A204.1 (cell line): Measurements from ENCODE around the gene EXT2.

Experiments
- FAIRE-seq: peaks from 2 replicates; lab custom pipeline; 2012; peaks lifted over from hg19 to GRCh38; lab: Jason Lieb, UNC

Gene EXT2

DNA sequence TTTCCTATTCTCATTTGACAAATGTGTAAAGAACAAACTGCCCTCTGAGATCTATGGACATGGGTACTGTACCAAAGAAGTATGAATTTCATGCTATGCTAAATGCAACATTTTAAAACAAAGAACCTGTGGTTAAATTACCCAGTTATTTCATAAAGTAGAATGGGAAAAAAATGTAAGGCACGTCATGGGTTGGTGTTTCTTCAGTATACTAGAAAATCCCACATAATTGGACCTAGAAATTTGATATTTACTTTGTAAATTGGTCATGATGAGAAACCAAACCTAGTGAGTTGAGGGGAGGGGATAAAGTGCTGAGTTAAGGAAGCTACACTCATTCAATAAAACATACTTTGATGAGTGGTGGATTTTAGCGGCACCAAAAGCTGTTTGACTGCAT is 110.4 kb downstream of the EXT2 start:
- no peak for FAIRE-seq

GRCh38 chr11:44207292-44207691 is 111.8 kb downstream of the EXT2 start:
- FAIRE-seq, result no peak

- no peak for FAIRE-seq
Observed at GRCh38 chr11:44208976-44209603, 113.6 kb downstream of the EXT2 start.

DNA sequence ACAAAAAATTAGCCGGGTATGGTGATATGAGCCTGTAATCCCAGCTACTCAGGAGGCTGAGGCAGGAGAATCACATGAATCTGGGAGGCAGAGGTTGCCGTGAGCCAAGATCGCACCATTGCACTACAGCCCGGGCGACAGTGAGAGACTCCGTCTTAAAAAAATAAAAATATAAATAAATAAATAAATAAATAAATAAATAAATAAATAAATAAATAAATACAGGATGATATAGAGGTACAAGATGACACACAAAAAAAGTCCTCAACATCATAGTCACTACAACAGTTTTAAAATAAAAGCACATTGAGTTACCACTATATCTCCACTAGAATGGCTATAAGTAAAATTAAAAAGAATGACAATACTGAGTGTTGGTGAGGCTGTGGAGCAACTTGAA is 116.7 kb downstream of the EXT2 start:
- FAIRE-seq, result no peak

GRCh38 chr11:44213148-44213547 is 117.7 kb downstream of the EXT2 start:
- FAIRE-seq, result no peak

- no peak for FAIRE-seq
Observed at GRCh38 chr11:44217432-44217831, 122.0 kb downstream of the EXT2 start.

DNA sequence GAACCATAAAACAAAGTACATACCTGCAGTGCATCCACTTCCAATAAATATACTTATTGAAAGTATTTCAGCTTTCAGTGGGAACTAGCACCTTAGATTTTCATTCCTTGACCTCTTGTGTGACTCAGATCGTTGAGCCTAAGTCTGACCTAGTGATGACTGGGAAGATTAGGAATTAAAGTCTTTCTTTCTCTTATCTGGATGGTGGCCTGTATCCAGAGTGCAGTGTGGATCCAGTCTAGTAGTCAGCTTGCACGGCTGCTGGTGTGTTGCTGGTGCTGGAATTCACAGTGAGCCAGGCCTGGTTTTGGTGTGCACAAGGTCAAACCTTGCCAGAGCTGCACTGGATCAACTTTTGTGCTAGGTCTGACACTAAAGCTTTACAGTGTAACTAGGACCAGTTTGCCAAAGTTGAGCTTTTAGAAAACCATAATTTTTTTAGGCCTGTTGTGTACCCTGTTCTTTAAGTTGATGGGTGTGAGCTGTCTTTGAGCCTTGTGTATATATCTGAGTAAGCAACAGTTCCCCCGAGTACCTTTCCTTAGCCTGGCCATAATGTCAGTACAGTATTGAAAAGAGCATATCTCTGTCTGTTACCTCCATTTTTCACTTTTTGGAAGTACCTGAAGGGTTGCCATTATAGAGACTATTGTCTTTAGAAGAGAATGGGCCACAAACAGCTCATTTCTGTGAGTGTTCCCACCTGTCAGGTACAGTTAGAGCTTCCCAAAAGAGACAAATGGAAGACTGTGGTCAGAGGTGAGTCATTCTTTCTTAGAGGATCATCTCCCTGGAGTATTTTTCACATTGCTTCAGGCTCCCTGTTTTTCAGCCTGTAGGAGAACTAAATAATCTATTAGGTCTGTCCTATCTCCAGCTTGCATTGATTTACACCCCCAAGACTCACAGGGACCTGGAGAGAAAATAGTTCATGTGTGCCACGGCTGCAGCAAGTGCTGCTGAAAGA is 124.6 kb downstream of the EXT2 start:
- no peak for FAIRE-seq

GRCh38 chr11:44221456-44221855 is 126.0 kb downstream of the EXT2 start:
- no peak for FAIRE-seq

- FAIRE-seq, result no peak
Observed at GRCh38 chr11:44221992-44222391, 126.5 kb downstream of the EXT2 start.

DNA sequence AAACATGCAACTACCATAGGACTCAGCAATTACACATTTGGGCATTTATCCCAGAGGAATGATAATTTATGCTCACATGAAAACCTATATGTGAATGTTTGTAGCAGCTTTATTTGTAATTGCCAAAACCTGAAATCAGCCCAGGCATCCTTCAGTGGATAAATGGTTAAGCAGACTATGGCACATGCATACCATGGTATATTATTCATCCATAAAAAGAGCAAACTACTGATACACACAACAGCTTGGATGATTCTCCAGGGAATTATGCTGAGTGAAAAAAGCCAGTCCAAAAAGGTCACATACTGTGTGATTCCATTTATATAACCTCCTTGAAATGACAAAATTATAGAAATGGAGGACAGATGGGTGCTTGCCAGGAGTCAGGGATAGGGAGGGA is 127.8 kb downstream of the EXT2 start:
- FAIRE-seq, result no peak

DNA sequence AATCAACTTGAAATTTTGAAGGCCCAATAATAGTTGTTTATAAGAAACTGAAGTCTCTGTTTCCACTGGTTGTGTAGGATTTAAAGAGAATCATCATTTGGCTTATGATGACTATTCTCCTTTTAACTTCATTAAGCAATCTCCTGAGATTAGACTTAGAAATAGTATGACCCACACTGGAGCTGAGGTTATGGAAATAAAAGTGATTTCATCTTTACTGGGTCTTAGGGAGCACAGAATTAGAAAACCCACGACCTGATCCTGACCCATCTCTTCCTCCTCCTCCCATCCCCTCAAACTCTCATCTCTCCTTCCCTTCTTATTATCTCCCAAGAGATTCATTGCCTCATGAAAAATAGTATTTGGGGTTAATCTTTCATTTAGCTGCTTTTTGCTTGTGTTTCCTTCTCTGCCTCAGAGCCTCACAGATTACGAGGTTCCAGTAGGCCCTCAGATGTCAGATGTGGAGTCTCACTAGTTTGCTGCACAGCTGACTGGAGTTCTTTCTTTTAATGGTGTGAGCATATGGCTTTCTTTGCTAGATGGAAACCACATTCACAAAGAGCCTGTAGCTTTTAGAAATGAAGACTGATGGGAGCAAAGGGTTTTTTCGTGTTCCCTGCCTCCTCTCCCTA is 129.5 kb downstream of the EXT2 start:
- FAIRE-seq, result no peak

DNA sequence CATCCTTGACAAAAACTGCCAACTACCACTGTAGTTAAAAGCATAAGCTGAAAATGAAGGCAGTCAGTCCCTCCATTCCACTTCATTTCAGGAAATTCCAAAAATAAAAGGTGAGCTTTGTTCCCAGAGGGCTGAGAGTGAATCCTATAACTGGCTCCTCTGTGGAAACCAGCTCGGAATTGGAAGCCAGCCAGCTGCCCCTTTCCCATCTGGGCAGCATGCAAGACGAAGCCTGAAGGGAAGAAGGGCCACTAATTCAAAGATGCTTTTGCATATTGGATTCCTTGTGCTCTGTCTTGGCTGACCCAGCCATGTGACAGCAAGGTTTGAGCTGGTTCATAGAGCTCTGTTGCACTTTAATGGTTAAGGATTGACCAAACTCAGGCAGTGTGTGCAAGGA is 131.0 kb downstream of the EXT2 start:
- FAIRE-seq, result no peak

DNA sequence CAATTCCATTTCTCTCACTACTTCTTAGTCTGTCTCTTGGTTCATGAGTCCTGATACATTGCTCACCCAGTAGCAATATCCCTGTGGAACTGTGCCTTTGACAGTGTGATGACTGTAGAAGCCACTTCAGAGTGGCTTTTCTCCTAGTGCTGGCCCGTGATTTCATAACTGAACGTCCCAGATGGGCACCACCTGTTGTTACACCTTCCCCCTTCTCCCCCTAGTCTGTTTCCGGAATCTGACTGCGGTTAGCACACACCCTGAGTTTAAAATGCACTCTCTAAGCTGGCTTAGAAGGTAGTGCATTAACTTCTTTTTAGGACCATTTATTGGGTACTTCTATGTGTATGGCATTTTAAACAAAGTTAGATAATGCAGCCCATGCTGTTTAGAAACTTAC is 131.5 kb downstream of the EXT2 start:
- no peak for FAIRE-seq

- no peak for FAIRE-seq
Observed at GRCh38 chr11:44228379-44228778, 132.9 kb downstream of the EXT2 start.

GRCh38 chr11:44229098-44229497 is 133.6 kb downstream of the EXT2 start:
- FAIRE-seq, result no peak

GRCh38 chr11:44229624-44230023 is 134.1 kb downstream of the EXT2 start:
- no peak for FAIRE-seq

GRCh38 chr11:44235765-44236201 is 140.3 kb downstream of the EXT2 start:
- FAIRE-seq, result no peak

DNA sequence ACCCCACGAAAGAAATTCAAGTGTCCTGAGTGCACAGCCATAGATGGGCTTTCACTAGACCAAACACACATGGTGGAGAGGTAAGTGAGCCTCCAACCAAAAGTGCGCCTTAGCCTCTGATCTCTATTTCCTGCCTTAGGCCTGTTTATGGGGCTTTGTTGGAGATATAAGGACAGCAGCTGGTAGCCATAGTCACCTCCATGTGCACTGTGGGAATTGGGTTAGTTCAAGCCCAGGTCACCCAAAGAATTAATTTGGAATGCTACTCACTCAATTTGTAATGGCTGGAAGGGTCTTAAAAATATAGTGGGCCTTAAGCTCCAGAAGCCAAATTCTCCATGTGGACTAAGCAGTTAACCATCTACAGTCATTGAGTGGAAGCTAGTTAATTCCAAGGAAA is 140.8 kb downstream of the EXT2 start:
- no peak for FAIRE-seq

DNA sequence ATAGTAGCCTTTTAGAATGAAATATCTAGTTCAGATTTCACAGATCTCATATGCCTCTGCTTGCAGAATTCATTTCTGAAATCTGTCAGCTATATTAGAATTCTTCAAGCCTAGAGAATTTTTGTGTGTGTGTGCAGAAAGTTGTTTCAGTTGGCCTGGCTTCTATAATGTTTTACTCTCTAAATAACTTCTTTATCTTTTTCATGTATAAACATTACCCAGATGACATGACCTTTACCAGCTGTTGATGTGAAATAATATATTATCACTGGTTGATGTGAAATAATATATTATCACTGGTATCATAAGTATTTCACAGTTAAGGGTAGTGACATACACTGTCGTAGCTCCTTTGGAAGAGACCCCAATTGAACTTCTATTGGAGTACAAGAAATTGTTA is 141.7 kb downstream of the EXT2 start:
- FAIRE-seq, result no peak

GRCh38 chr11:44241851-44242250 is 146.4 kb downstream of the EXT2 start:
- no peak for FAIRE-seq

GRCh38 chr11:44243086-44243485 is 147.6 kb downstream of the EXT2 start:
- FAIRE-seq, result no peak

DNA sequence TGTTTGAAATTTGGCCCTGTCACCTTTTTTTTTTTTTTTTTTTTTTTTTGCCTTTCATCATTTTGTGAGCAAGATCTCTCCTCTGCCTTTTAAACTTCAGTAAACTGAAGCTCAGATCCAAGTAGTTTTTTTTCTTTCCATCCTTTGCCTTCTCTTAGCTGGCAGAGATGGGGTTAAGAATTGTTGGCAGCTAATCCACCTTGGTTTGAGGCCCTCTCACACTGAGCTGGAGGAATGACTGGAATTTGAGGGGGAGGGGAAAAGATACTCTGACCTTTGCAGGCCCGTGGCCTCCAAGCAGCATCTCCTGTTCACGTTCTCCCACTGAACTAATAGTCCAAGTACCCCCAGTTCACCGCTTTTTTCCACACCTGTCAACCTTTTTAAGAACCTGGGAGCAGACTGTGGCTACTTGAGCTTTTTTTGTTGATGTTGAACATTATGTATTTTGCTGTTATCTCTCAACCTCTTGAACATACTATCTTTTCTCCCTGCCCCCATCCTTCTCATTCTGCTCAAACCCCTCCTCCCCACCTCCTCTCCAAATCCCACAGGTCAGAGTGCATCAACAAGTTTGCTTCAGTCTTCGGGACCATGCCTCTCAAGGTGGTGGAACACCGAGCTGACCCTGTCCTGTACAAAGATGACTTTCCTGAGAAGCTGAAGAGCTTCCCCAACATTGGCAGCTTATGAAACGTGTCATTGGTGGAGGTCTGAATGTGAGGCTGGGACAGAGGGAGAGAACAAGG is 148.3 kb downstream of the EXT2 start:
- FAIRE-seq, result no peak
